Gastrocnemius medialis (tissue), 4 donors: ENCODE measurements around the gene SPACA9. TPM values are rescaled to one million over a fixed set of nuclear protein-coding genes. Genes with fewer than 3 reads are reported as not detected.

Source experiments
- ATAC-seq, 2 donors: fragments of 150-250 bp; one replicate each; pipeline ENCODE4 v1.9.1; 2016
- DNase-seq, 2 donors: peaks; one replicate each; pipeline ENCODE4 v3.0.0-alpha.2; 2019
- H3K27ac ChIP-seq, 4 donors: fragments of 200-600 bp; sonication (generic); 1 replicate in 1 of 4; 2 replicates in 3 of 4; pipeline ENCODE4 v1.5.1; 2016 to 2018; ENCODE audit warnings: mild to moderate bottlenecking in 2 of 4, moderate library complexity in 1 of 4
- H3K27me3 ChIP-seq, 3 donors: fragments of 200-600 bp; sonication (generic) in 2 of 3; 1 replicate in 1 of 3; 2 replicates in 2 of 3; pipeline versions ENCODE4 v1.5.1 to v1.6.0; 2016 to 2019; ENCODE audit warnings: mild to moderate bottlenecking in 1 of 3, moderate library complexity in 1 of 3
- H3K36me3 ChIP-seq, 2 donors: fragments of 200-600 bp; sonication (generic) in 1 of 2; one replicate each; pipeline ENCODE4 v1.5.1; 2017 to 2018
- H3K4me1 ChIP-seq, 2 donors: fragments of 200-600 bp; sonication (generic) in 1 of 2; one replicate each; pipeline ENCODE4 v1.5.1; 2016 to 2017; ENCODE audit warnings: mild to moderate bottlenecking in 2 of 2
- H3K4me3 ChIP-seq, 4 donors: fragments of 200-600 bp; sonication (generic) in 3 of 4; 1 replicate in 1 of 4; 2 replicates in 3 of 4; pipeline ENCODE4 v1.5.1; 2016 to 2019; ENCODE audit warnings: mild to moderate bottlenecking in 2 of 4
- H3K9me3 ChIP-seq, 3 donors: fragments of 200-600 bp; sonication (generic) in 2 of 3; 1 replicate in 1 of 3; 2 replicates in 2 of 3; pipeline ENCODE4 v1.5.1; 2016 to 2019
- POLR2A ChIP-seq, 2 donors: fragments of 450-650 bp; IDR thresholded peaks; one replicate each; pipeline ENCODE4 v1.6.1; 2017; ENCODE audit warnings: antibody characterized with exemption in 2 of 2, mild to moderate bottlenecking in 2 of 2, moderate library complexity in 2 of 2
- in situ Hi-C, 4 donors: fragments of 200-750 bp; cut with MboI; loops; one replicate each; pipeline versions ENCODE4 v1.15.0 to v1.8.0; 2017; ENCODE audit warnings: low sequenced_read_pairs in 4 of 4
- intact Hi-C: fragments of 100-400 bp; cut with DNase I; formaldehyde crosslinking; loops from one replicate; pipeline ENCODE4 v1.15.1; 2023; ENCODE audit warnings: low total_unique reads
- total RNA-seq, 4 donors: library from RNA; depleted of rRNA; stranded (reverse); fragments of >200 nt; gene quantifications; one replicate each; pipeline versions ENCODE4 v1.1.0 to v1.2.3, GENCODE V29; 2016
- TF ChIP-seq, protein P1 (sequence below), 5 experiments: fragments of 450-650 bp in 3 of 5; fragments of 200-600 bp in 2 of 5; sonication (generic) in 2 of 5; IDR thresholded peaks in 4 of 5; conservative IDR thresholded peaks in 1 of 5; 1 replicate in 4 of 5; 2 replicates in 1 of 5; pipeline ENCODE4 v1.5.1; 2016 to 2019; ENCODE audit warnings: antibody characterized with exemption in 5 of 5, mild to moderate bottlenecking in 3 of 5, moderate library complexity in 3 of 5

The SPACA9 gene
- total RNA-seq, 4 donors from 2014 or later = 0.24 to 2.5 (median 1.0) TPM

DNA sequence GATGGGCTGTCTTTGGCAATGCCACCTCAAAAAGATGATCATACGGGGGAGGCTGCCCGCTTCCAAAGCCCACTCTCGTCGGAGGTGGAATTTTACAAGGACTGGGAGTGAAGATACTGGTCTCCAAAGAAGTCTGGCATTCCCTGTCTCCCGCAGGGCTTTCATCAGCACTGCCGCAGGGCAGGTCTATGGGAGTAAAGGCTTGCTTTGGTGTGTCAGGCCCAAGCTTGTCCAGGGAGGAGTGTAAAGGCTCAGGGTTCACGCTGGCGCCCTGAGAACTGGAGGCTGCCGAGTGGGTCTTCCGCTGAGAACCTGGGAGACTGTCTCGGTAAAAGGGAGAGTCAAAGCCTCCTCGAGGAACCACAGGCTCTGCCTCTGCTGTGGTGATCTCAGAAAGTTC is 27.0 kb downstream of the SPACA9 start:
- in situ Hi-C loops (no loop called here), intact Hi-C loops (no loop called here)
- Histone ChIP-seq H3K4me1 (no peaks in the 10 kb centered on the region), H3K27me3 (no peaks in the 10 kb centered on the region), H3K4me3 (no peak overlapping the region), H3K27ac (no peak overlapping the region), H3K36me3 (peaks cover 6 to 63% of the 10 kb centered on the region in 2 donors), H3K9me3 (no peaks in the 10 kb centered on the region)
- TF ChIP-seq, protein P1, sequence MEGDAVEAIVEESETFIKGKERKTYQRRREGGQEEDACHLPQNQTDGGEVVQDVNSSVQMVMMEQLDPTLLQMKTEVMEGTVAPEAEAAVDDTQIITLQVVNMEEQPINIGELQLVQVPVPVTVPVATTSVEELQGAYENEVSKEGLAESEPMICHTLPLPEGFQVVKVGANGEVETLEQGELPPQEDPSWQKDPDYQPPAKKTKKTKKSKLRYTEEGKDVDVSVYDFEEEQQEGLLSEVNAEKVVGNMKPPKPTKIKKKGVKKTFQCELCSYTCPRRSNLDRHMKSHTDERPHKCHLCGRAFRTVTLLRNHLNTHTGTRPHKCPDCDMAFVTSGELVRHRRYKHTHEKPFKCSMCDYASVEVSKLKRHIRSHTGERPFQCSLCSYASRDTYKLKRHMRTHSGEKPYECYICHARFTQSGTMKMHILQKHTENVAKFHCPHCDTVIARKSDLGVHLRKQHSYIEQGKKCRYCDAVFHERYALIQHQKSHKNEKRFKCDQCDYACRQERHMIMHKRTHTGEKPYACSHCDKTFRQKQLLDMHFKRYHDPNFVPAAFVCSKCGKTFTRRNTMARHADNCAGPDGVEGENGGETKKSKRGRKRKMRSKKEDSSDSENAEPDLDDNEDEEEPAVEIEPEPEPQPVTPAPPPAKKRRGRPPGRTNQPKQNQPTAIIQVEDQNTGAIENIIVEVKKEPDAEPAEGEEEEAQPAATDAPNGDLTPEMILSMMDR (IDR thresholded peaks at IDR 0.05 in 4 of 5, conservative IDR thresholded peaks at IDR 0.05 in 1 of 5) = no peak
- TF ChIP-seq POLR2A (IDR thresholded peaks at IDR 0.05) = no peak
- ATAC-seq (no peak), DNase-seq (no peak)

DNA sequence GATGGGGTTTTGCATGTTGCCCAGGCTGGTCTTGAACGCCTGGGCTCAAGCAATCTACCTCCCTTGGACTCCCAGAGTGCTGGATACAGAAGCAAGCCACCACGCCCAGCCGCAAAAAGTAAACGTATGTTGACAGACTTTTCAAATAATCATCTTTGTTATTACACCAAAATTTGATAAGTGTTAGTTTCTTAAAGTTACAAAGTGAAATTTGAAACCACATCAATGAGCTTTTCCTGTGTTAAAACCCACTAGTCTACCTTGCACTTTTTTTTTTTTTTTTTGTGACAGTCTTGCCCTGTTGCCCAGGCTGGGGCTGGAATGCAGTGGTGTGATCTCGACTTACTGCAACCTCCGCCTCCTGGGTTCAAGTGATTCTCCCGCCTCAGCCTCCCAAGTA is 29.9 kb downstream of the SPACA9 start:
- Histone ChIP-seq H3K4me3 (no peak overlapping the region), H3K36me3 (peaks cover 5 to 57% of the 10 kb centered on the region in 2 donors), H3K27me3 (no peaks in the 10 kb centered on the region), H3K4me1 (no peaks in the 10 kb centered on the region), H3K27ac (no peak overlapping the region), H3K9me3 (no peaks in the 10 kb centered on the region)
- DNase-seq (no peak), ATAC-seq (no peak)
- TF ChIP-seq, protein P1 (IDR thresholded peaks at IDR 0.05 in 4 of 5, conservative IDR thresholded peaks at IDR 0.05 in 1 of 5) = no peak
- TF ChIP-seq POLR2A (IDR thresholded peaks at IDR 0.05) = no peak
- in situ Hi-C loops = no loop called here
- intact Hi-C loops = no loop called here

DNA sequence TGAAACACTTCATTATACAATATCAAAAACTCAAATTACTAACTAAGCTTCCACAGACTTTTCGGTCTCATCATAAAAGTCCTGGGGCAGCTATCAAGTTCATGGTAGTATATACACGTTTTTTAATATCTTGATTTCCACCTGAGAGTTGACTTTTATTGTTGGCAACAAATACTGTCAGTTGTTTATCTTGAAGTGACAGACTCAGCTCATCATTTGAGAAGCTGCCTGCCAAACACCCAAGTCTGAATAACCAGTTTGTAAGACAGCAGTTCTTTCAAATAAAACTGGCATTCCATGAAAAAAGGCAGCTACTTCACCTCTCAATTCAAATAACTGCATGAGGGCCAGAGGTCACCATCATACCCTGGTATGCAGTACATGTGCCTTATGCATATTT is 30.6 kb downstream of the SPACA9 start:
- TF ChIP-seq, protein P1 (IDR thresholded peaks at IDR 0.05 in 4 of 5, conservative IDR thresholded peaks at IDR 0.05 in 1 of 5) = no peak
- no peak for TF ChIP-seq POLR2A (IDR thresholded peaks at IDR 0.05)
- no peak for ATAC-seq
- intact Hi-C loops (no loop called here), in situ Hi-C loops (no loop called here)
- H3K27ac ChIP-seq = no peak overlapping the region
- peaks cover 4 to 52% of the 10 kb centered on the region in 2 donors for H3K36me3 ChIP-seq
- no peaks in the 10 kb centered on the region for H3K4me1 ChIP-seq
- H3K4me3 ChIP-seq = no peak overlapping the region
- no peaks in the 10 kb centered on the region for H3K9me3 ChIP-seq
- DNase-seq = no peak
- H3K27me3 ChIP-seq = no peaks in the 10 kb centered on the region

DNA sequence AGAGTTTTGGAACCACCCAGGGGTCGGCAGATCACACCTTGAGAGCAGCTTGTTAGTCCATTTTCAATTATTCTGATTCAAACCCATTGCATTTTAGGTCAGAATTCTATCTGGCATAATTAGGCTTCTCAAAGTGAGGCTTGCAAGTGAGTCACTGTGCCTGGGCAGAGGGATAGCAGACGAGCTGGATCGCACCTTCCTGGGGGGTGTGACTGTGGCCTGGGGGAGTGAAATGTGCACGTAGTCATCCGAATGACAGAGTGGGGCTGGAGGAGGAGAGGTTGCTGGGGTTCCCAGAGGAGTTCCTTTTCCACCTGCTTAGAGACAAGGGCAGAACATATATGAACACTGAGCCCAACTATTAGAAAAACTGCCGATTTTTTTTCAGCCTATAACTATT is 31.7 kb downstream of the SPACA9 start:
- H3K36me3 ChIP-seq = peaks cover 4 to 53% of the 10 kb centered on the region in 2 donors
- ATAC-seq = no peak
- H3K9me3 ChIP-seq = no peaks in the 10 kb centered on the region
- H3K4me1 ChIP-seq = no peaks in the 10 kb centered on the region
- H3K4me3 ChIP-seq = no peak overlapping the region
- no peaks in the 10 kb centered on the region for H3K27me3 ChIP-seq
- in situ Hi-C loops (no loop called here), intact Hi-C loops (no loop called here)
- TF ChIP-seq POLR2A (IDR thresholded peaks at IDR 0.05) = no peak
- TF ChIP-seq, protein P1 (IDR thresholded peaks at IDR 0.05 in 4 of 5, conservative IDR thresholded peaks at IDR 0.05 in 1 of 5) = no peak
- H3K27ac ChIP-seq = no peak overlapping the region
- DNase-seq = no peak

DNA sequence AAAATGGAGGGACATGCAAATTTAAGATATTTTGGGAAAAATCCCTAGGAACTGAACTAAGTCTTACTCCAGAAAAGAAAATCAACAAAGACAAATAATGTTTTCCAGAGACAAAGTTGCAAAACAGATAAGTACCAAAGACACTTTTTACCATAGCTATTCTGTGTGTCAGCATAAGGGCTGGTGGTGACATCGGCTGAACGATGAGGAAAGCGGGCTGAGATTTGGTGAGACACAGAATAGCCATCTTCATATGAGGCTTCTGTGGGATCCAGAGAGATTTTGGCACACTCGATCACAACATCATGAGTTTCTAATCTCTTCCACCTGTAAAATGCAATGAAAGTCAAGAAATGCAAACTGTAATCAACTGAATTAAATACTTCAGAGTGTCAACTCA is 33.4 kb downstream of the SPACA9 start:
- H3K27ac ChIP-seq = no peak overlapping the region
- intact Hi-C loops (no loop called here), in situ Hi-C loops (no loop called here)
- no peaks in the 10 kb centered on the region for H3K4me1 ChIP-seq
- H3K9me3 ChIP-seq = no peaks in the 10 kb centered on the region
- ATAC-seq (no peak), DNase-seq (no peak)
- no peak for TF ChIP-seq POLR2A (IDR thresholded peaks at IDR 0.05)
- TF ChIP-seq, protein P1 (IDR thresholded peaks at IDR 0.05 in 4 of 5, conservative IDR thresholded peaks at IDR 0.05 in 1 of 5) = no peak
- no peak overlapping the region for H3K4me3 ChIP-seq
- H3K36me3 ChIP-seq = peaks cover 4 to 61% of the 10 kb centered on the region in 2 donors
- no peaks in the 10 kb centered on the region for H3K27me3 ChIP-seq
